HL-60 (cell line): ENCODE data around the gene CCL19.

ENCODE experiments used
- DNase-seq, 2 experiments: peaks; one replicate each; pipeline ENCODE4 v3.0.0-alpha.2; 2010 to 2020; ENCODE audit warnings: low read depth in 1 of 2, low spot score in 1 of 2
- H3K27ac ChIP-seq: fragments of 250-450 bp; sonication (Bioruptor Pico); replicated peaks from 2 replicates; pipeline ENCODE4 v1.5.1; 2020; ENCODE audit warnings: mild to moderate bottlenecking, moderate library complexity
- H3K27me3 ChIP-seq: fragments of 250-450 bp; sonication (Bioruptor Pico); 2 replicates; pipeline ENCODE4 v1.5.1; 2021; ENCODE audit warnings: mild to moderate bottlenecking, moderate library complexity; ENCODE audit not compliant: insufficient read depth, poor library complexity, severe bottlenecking
- H3K4me3 ChIP-seq: replicated peaks from 2 replicates; pipeline ENCODE4 v1.5.1; 2011; ENCODE audit warnings: mild to moderate bottlenecking, control low read depth, low read length; ENCODE audit not compliant: insufficient read depth
- GABPA ChIP-seq: IDR thresholded peaks from 2 replicates; pipeline ENCODE4 v1.6.1; 2012; ENCODE audit warnings: low read depth
- POLR2AphosphoS5 ChIP-seq: IDR thresholded peaks from 2 replicates; pipeline ENCODE4 v1.6.1; 2012; ENCODE audit warnings: low read depth
- SPI1 ChIP-seq: IDR thresholded peaks from 2 replicates; pipeline ENCODE4 v1.6.1; 2012; ENCODE audit warnings: low read depth, mild to moderate bottlenecking, borderline replicate concordance
- TF ChIP-seq, protein P1 (sequence below): IDR thresholded peaks from one replicate; pipeline ENCODE4 v1.5.1; 2011; ENCODE audit warnings: low read length, control low read depth, inconsistent platforms; ENCODE audit not compliant: insufficient read depth
- TF ChIP-seq, protein P2 (sequence below): IDR thresholded peaks from 2 replicates; pipeline ENCODE4 v1.6.1; 2012; ENCODE audit warnings: low read depth; ENCODE audit not compliant: insufficient replicate concordance

CCL19 gene

GRCh38 chr9:34675869-34676268, 15.2 kb downstream of the CCL19 start:
- no peaks in the 10 kb centered on the region for H3K27me3 ChIP-seq
- TF ChIP-seq, protein P1, sequence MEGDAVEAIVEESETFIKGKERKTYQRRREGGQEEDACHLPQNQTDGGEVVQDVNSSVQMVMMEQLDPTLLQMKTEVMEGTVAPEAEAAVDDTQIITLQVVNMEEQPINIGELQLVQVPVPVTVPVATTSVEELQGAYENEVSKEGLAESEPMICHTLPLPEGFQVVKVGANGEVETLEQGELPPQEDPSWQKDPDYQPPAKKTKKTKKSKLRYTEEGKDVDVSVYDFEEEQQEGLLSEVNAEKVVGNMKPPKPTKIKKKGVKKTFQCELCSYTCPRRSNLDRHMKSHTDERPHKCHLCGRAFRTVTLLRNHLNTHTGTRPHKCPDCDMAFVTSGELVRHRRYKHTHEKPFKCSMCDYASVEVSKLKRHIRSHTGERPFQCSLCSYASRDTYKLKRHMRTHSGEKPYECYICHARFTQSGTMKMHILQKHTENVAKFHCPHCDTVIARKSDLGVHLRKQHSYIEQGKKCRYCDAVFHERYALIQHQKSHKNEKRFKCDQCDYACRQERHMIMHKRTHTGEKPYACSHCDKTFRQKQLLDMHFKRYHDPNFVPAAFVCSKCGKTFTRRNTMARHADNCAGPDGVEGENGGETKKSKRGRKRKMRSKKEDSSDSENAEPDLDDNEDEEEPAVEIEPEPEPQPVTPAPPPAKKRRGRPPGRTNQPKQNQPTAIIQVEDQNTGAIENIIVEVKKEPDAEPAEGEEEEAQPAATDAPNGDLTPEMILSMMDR: no peak
- TF ChIP-seq, protein P2, sequence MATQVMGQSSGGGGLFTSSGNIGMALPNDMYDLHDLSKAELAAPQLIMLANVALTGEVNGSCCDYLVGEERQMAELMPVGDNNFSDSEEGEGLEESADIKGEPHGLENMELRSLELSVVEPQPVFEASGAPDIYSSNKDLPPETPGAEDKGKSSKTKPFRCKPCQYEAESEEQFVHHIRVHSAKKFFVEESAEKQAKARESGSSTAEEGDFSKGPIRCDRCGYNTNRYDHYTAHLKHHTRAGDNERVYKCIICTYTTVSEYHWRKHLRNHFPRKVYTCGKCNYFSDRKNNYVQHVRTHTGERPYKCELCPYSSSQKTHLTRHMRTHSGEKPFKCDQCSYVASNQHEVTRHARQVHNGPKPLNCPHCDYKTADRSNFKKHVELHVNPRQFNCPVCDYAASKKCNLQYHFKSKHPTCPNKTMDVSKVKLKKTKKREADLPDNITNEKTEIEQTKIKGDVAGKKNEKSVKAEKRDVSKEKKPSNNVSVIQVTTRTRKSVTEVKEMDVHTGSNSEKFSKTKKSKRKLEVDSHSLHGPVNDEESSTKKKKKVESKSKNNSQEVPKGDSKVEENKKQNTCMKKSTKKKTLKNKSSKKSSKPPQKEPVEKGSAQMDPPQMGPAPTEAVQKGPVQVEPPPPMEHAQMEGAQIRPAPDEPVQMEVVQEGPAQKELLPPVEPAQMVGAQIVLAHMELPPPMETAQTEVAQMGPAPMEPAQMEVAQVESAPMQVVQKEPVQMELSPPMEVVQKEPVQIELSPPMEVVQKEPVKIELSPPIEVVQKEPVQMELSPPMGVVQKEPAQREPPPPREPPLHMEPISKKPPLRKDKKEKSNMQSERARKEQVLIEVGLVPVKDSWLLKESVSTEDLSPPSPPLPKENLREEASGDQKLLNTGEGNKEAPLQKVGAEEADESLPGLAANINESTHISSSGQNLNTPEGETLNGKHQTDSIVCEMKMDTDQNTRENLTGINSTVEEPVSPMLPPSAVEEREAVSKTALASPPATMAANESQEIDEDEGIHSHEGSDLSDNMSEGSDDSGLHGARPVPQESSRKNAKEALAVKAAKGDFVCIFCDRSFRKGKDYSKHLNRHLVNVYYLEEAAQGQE: no peak
- TF ChIP-seq GABPA: no peak
- DNase-seq: no peak
- H3K4me3 ChIP-seq: no peak overlapping the region
- H3K27ac ChIP-seq: no peak overlapping the region

- TF ChIP-seq, protein P1: peak; percentile 61
- no peak for TF ChIP-seq GABPA
- peak; percentile 40 to 81 for DNase-seq
- Histone ChIP-seq H3K27ac (no peak overlapping the region), H3K4me3 (no peak overlapping the region), H3K27me3 (no peaks in the 10 kb centered on the region)
Measured at GRCh38 chr9:34675048-34675714, 15.9 kb downstream of the CCL19 start.

DNA sequence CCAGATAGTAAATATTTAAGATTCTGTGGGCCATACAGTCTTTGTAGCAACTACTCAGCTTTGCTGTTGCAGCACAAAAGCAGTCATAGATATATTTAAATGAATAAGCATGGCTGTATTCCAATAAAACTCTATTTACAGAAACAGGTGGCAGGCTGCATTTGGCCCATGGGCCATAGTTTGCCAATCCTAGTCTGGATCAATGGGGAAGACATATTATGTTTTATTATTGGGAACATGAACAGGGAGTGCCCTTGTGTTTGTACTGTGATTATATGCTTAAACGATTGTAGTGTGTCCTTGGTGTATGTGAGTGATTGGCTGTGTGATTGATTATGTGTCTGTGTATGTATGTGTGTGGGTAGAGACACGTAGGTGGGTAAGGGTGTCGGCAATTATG, 16.6 kb downstream of the CCL19 start:
- TF ChIP-seq GABPA: no peak
- no peak for TF ChIP-seq POLR2AphosphoS5
- TF ChIP-seq, protein P2: no peak
- TF ChIP-seq, protein P1: no peak
- no peak for TF ChIP-seq SPI1
- DNase-seq: no peak
- H3K27ac ChIP-seq: no peak overlapping the region

DNA sequence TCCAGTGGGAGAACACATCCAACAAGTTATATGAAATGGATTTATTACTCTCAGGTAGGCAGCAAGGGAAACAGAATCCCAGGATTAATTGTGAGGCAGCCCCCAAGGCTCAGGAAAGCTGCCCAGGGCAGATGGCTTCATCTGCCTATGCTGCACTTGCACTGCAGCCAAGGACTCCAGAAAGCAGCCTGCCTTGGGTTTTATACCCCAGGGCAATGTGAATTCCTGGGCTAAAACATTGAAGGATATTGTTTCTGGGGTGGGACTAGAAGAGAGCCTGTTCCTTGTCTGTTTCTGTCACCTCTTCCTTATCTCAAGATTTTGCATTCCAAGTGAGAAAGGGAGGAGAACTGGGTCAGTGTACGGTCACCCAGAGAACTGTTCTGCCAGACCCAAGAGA, 19.8 kb downstream of the CCL19 start:
- Histone ChIP-seq H3K27ac (no peak overlapping the region), H3K4me3 (no peak overlapping the region), H3K27me3 (no peaks in the 10 kb centered on the region)
- TF ChIP-seq GABPA (no peak), SPI1 (no peak), POLR2AphosphoS5 (no peak)
- TF ChIP-seq, protein P2: no peak
- TF ChIP-seq, protein P1: no peak
- no peak for DNase-seq

More for the DNA sequence above, 16.6 kb downstream of the CCL19 start:
- Histone ChIP-seq H3K4me3 (no peak overlapping the region), H3K27me3 (no peaks in the 10 kb centered on the region)
